Left colon (tissue), 2 donors: ENCODE results near the gene PPP1R16B. TPM values are rescaled to one million over a fixed set of nuclear protein-coding genes. Genes with fewer than 3 reads are reported as not detected.

ENCODE experiments used
- ATAC-seq: fragments of 200-7000 bp; cut with Tn5 transposase; one replicate; pipeline ENCODE4 v1.9.1; 2020; ENCODE audit warnings: mild to moderate bottlenecking, moderate library complexity
- DNase-seq, 2 donors: peaks; one replicate each; pipeline ENCODE4 v3.0.0-alpha.2; 2020
- intact Hi-C, 2 donors: fragments of 100-400 bp; cut with DNase I in 1 of 2; cut with micrococcal nuclease in 1 of 2; formaldehyde crosslinking; loops; one replicate each; pipeline versions ENCODE4 v1.11.2 to v1.14.0; 2022; cut with DNase I, micrococcal nuclease
- total RNA-seq, 2 donors: library from RNA; stranded (reverse); fragmentation: NEBNext Ultra II Directional; extraction: Animal tissue kit (Norgen Biotek cat#: 25700); gene quantifications; one replicate each; pipeline ENCODE4 v1.2.1, GENCODE V29; 2021
- donor health status: DM: no; HTN: no; CAD: no.
- donor health status: DM: yes; HTN: yes; CAD: no.

PPP1R16B gene
- total RNA-seq, 2 donors from 2014 or later = 2.1 to 4.4 TPM

GRCh38 chr20:38815446-38815845 is 9.9 kb downstream of the PPP1R16B start:
- ATAC-seq = no peak
- no peak for DNase-seq
- intact Hi-C loops = no loop called here

GRCh38 chr20:38818113-38819065 is 12.9 kb downstream of the PPP1R16B start:
- DNase-seq (no peak), ATAC-seq (no peak)
- intact Hi-C loops = no loop called here

- DNase-seq (no peak), ATAC-seq (no peak)
- intact Hi-C loops = no loop called here
Measured at GRCh38 chr20:38825571-38825900, 20.0 kb downstream of the PPP1R16B start.

- intact Hi-C loops = no loop called here
- ATAC-seq = no peak
- DNase-seq = no peak
Measured at GRCh38 chr20:38825901-38826625, 20.6 kb downstream of the PPP1R16B start.

GRCh38 chr20:38827770-38828281 is 22.3 kb downstream of the PPP1R16B start:
- DNase-seq (no peak), ATAC-seq (no peak)
- intact Hi-C loops = no loop called here

- DNase-seq (no peak), ATAC-seq (no peak)
- intact Hi-C loops = no loop called here
Measured at GRCh38 chr20:38828514-38829295, 23.2 kb downstream of the PPP1R16B start.

GRCh38 chr20:38829296-38829875 is 23.9 kb downstream of the PPP1R16B start:
- ATAC-seq = no peak
- intact Hi-C loops = no loop called here
- no peak for DNase-seq

- intact Hi-C loops = no loop called here
- DNase-seq = no peak
- no peak for ATAC-seq
Measured at GRCh38 chr20:38830356-38830755, 24.9 kb downstream of the PPP1R16B start.

GRCh38 chr20:38831049-38831691 is 25.7 kb downstream of the PPP1R16B start:
- no peak for ATAC-seq
- intact Hi-C loops = no loop called here
- no peak for DNase-seq

- intact Hi-C loops = no loop called here
- no peak for ATAC-seq
Measured at GRCh38 chr20:38831995-38832620, 26.6 kb downstream of the PPP1R16B start.

GRCh38 chr20:38833154-38833856 is 27.8 kb downstream of the PPP1R16B start:
- DNase-seq = no peak
- intact Hi-C loops = no loop called here
- ATAC-seq = no peak

More at GRCh38 chr20:38831995-38832620, 26.6 kb downstream of the PPP1R16B start:
- DNase-seq = no peak

GRCh38 chr20:38833857-38834164 is 28.3 kb downstream of the PPP1R16B start:
- intact Hi-C loops = no loop called here
- DNase-seq (no peak), ATAC-seq (no peak)

GRCh38 chr20:38834868-38835267 is 29.4 kb downstream of the PPP1R16B start:
- ATAC-seq = no peak
- intact Hi-C loops = no loop called here

GRCh38 chr20:38835792-38836191 is 30.3 kb downstream of the PPP1R16B start:
- DNase-seq (no peak), ATAC-seq (no peak)
- intact Hi-C loops = no loop called here

More at GRCh38 chr20:38834868-38835267, 29.4 kb downstream of the PPP1R16B start:
- no peak for DNase-seq

- intact Hi-C loops = no loop called here
Measured at GRCh38 chr20:38836991-38837390, 31.5 kb downstream of the PPP1R16B start.

GRCh38 chr20:38838326-38838725 is 32.8 kb downstream of the PPP1R16B start:
- no peak for ATAC-seq
- intact Hi-C loops = no loop called here
- DNase-seq = no peak

More at GRCh38 chr20:38836991-38837390, 31.5 kb downstream of the PPP1R16B start:
- no peak for DNase-seq
- ATAC-seq = no peak

- DNase-seq = no peak
- ATAC-seq = no peak
- intact Hi-C loops = no loop called here
Measured at GRCh38 chr20:38839563-38839962, 34.1 kb downstream of the PPP1R16B start.
